GM21619 (cell line): Measurements from ENCODE around the gene KRTAP12-4.
"Not testable (repeated sequence)": the region's sequence is repeated elsewhere in the genome, so short reads cannot be mapped to it uniquely, and the experiment has no call there.

Experiments
- ATAC-seq: cut with Tn5 transposase; IDR thresholded peaks from one replicate; pipeline ENCODE4 v1.9.1; 2021; ENCODE audit not compliant: unreplicated experiment

Gene KRTAP12-4, protein sequence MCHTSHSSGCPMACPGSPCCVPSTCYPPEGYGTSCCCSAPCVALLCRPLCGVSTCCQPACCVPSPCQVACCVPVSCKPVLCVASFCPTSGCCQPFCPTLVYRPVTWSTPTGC

DNA sequence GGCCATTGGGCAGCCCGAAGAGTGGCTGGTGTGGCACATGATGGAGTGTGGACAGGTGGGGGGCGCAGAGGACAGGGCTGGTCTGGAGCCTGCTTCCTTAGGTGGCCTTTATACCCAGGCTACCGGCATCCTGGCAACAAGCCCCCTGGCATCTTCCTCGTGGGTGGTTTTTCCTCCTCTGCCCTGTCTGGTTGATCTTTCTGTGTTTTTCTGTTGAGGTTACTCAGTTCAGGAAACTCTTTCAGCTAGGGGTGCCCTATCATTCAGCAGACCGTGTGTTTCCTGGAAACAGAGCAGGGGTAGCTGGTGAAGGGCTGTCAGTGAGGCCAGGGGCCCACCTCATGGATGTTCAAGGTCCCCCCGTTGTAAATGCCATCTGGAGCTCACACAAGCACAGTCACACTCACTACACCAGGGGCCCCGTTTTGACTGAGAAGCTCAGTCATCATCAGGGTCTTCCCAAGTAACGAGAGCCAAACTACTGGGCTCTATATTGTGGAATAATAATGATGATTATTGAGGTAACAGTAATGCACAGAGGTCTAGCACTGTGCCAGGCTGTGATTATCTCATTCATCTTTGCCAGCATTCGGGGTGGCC, at the start of gene KRTAP12-4:
KRTAP12-4 (minus strand) TSS at position 84 of the 600 bp plus-strand sequence; CDS start at position 39, 45 bp downstream.
- ATAC-seq: no peak

DNA sequence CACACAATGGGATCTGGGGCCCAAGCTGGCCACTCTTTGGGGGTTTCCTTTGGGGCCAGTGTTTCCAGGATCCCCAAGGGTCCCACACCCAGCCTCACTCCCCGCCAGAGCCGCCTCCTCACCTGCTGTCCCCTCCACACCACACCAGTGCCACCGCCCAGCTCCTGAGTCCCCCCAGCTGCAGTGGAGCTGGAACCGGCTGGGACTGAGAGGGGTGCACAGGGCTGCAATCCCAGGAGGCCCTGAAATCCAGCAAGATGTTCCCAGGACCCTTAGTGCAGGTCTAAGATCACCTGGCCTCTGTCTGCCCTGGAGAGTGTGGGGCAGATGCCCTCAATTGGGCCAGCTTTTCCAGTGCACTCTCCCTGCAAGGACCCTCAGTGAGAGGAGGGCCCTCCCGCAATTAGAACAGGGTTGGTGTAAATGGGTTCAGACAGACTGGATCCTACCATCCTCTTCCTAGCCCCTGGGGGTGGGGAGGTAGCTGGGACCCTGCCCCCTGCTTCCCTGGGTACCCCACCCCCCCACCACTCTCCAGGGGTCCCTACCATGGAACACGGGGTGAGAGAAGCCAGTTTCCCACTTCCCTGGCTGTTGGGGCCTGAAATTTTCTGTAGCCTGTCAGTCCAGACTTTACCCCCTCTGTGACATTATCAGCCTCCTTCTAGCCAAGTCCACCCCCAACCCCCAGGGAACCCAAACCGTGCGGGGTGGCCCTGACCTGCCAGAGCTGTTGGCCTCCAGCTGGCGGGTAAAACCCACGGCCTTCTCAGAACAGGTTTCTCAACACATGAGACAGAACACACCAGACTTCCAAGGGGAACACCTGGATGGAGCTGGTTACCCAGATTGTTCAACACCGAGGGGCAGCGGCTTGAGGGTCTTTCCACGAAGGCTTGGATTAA, 49.5 kb upstream of the KRTAP12-4 start:
- no peak for ATAC-seq

DNA sequence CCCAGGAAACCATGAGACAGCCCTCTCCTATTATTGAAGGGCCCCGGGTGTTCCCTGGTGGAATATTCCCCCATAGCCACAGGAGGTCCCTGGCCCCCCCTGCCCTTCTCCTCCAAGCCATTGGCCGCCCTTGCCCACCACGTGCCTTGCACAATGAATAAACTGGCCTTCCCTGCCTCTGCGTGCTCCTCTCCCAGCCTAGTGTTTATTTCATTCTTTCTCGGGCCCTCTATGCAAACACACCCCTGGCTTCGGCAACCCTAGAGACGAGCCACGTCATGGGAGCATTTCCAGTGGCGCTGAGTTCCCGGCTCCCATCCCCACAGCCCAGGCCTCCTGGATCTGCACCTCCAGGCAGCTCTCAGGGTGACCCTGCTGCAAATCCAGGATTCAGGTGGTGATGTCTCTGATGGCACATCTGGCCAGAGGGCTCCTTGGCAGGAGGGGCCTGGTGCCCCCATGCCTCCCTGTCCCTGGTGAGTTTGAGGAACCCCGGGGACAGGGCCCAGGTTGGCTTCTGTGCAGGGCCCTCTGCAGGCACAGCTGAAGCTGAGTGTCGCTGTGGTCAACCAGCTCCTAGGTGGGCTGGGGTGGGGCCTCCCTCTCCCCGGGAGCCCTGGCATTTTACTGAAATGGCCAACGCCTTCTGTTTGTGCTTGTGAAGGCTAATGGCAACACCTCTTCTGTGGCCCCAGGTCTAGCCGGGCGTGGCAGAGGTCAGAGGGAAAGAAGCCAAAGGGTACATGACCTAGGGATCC, 48.7 kb upstream of the KRTAP12-4 start:
- no peak for ATAC-seq

DNA sequence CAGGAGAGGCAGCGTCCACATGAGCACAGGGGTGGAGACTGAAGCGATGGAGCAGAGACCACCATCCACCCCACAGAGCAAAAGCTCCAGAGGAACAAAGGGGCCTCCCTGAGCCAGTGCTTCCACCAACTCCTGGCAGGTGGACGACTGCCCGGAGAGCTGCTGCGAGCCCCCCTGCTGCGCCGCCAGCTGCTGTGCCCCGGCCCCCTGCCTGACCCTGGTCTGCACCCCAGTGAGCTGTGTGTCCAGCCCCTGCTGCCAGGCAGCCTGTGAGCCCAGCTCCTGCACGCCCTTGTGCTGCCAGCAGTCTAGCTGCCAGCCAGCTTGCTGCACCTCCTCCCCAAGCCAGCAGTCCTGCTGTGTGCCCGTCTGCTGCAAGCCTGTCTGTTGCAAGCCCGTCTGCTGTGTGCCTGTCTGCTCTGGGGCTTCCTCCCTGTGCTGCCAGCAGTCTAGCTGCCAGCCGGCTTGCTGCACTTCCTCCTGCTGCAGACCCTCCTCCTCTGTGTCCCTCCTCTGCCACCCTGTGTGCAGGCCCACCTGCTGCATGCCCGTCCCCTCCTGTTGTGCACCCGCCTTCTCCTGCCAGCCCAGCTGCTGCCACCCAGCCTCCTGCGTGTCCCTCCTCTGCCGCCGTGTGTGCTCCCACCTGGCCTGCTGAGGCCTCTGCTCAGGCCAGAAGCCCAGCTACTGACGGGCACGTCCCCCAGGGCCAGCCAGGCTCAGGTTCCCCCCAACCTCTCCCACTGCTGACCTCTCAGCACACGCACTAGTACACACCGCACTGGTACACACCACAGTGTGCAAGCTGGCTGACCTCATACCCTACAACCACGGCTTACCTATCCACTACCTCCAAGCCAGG, 47.9 kb upstream of the KRTAP12-4 start:
- ATAC-seq: no peak

DNA sequence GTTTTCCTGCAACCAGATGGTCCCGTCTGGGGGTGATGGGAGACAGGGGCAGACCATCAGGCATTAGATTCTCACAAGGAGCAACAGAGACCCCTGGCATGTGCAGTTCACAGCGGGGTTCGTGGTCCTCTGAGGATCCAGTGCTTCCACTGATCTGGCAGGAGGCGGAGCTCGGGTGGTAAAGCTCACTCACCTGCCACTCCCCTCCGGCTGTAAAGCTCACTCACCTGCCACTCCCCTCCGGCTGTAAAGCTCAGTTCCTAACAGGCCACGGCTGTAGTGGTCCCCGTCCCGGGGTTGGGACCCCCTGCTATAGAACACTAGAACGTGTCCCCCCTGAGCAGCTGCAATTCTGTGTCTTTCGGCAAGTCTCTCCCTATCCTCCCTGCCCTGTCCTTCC, 47.1 kb upstream of the KRTAP12-4 start:
- no peak for ATAC-seq

DNA sequence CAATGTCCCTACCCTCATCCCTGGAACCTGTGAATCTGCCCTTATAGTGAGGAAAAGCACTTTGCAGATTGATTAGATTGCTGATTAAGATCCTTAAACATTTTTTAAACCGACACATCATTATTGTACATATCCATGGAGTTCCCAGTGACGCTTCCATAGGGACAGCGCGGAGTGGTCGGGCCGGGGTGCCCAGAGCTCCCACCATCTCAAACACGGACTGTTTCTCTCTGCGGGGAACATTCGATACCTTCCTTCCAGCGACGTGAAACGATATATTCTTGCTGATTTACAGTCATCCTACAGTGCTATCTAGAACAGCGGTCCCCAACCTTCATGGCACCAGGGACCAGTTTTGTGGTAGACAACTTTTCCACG, 46.6 kb upstream of the KRTAP12-4 start:
- no peak for ATAC-seq

DNA sequence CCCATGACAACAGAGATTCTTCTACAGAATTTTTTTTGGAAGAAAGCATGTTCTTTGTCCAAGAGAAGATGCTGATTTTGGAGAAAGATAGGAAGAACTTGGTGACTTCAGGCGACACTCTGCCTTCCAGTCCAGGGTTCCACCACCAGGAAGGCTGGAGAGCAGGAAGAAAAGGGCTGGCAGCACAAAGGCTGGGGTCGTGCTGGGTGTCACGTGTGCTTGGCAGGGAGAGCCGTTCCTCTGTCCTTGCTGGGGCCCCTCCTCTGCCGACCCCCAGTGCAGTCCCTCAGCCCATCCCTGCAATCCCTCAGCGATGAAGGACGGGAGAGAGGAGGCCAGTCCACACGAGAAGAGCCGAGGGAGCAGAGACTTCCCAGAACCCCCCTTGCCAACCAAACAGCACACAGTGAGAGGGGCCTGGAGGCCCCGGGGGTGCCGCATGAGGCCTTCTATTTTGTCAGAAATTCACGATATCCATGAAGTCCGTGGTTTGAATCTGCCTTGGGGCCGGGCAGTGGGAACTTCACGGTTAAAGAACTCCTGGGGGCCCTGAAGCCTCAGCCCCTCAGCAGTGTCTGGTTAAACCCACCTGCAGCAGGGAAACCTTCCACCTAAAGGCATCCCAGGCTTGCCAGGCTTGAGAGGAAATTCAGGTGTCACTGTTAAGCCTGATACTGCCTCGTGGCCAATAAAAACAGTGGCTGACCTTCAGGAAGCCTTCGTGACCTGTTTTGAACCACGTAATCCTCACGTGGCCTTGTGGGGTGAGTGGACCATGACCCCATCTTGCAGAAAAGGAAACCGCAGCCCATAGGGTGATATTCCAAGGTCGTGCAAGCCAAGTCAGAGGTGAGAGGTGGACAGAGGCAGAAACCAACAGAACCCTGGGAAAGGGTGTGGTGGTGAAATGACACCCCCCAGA, 45.9 kb upstream of the KRTAP12-4 start:
- ATAC-seq: no peak

DNA sequence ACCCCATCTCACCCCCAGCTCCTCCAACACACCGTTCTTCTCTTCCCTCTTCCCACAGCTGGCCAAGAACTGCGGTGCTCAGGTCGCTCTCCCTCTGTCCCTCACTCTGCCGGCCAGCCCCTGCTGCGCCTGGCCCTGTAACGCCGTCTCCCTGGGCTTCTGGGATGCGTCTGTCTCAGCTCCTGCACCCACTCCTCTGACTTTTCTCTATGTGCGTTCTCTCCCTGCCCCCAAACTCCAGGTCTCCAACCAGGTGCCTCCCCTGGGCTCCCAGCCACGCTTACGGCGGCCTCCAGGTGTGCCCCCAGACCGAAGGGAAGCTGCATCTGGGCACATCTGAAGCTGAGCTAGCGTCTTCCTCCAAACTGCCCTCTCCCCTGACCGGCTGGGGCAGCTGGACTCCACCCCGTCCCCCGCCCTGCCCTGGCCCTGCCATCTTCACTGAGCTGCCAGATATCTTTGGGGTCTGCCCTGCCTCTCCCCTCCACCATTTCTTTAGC, 45.1 kb upstream of the KRTAP12-4 start:
- no peak for ATAC-seq

DNA sequence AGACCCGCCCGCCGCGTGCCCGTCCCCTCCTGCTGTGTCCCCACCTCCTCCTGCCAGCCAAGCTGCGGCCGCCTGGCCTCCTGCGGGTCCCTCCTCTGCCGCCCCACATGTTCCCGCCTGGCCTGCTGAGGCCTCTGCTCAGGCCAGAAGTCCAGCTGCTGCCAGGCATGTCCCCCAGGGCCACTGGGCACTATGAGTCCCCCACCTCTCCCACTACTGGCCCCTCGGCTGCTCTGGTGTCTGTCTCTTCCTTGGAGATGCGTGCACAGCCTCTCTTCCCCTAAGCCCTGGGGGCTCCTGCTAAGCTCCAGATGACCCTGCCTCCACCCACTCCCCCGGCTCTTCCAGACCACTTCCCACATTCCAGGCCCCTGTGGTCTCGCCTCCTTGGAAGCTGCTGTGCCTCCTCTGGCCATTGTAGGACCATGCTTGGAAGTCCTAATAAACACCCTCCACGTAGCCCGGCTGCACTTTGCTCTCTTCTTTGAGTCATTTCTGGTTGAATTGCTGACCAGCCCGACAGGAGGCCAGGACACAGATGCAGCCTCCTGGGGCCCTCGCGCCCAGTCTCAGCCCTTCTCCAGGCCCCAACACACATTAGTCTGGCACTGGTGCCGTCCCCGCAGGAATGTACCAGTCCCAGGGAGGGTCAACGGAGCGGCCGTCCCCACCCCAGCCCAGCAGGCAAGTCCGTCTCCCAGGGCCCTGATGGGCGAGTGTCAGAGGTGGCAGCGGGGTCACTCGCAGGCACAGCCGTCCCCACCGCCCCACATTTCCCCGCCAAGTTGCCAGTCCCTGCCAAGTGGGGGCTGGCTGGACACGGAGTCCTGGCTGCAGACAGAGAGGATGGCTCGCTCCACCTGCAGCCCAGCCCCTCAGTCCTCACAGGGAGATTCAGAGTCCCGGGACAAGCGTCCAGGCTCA, 43.6 kb upstream of the KRTAP12-4 start:
- ATAC-seq: no peak

DNA sequence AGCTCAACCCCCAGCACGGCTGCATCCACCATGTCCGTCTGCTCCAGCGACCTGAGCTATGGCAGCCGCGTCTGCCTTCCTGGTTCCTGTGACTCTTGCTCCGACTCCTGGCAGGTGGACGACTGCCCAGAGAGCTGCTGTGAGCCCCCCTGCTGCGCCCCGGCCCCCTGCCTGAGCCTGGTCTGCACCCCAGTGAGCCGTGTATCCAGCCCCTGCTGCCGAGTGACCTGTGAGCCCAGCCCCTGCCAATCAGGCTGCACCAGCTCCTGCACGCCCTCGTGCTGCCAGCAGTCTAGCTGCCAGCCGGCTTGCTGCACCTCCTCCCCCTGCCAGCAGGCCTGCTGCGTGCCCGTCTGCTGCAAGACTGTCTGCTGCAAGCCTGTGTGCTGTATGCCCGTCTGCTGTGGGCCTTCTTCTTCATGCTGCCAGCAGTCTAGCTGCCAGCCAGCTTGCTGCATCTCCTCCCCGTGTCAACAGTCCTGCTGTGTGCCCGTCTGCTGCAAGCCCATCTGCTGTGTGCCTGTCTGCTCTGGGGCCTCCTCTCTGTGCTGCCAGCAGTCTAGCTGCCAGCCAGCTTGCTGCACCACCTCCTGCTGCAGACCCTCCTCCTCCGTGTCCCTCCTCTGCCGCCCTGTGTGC, 42.8 kb upstream of the KRTAP12-4 start, which contains the start of gene KRTAP10-12:
KRTAP10-12 (plus strand) TSS at position 1 of the 639 bp plus-strand sequence; CDS start at position 31, 30 bp downstream.
- not testable (repeated sequence) for ATAC-seq

DNA sequence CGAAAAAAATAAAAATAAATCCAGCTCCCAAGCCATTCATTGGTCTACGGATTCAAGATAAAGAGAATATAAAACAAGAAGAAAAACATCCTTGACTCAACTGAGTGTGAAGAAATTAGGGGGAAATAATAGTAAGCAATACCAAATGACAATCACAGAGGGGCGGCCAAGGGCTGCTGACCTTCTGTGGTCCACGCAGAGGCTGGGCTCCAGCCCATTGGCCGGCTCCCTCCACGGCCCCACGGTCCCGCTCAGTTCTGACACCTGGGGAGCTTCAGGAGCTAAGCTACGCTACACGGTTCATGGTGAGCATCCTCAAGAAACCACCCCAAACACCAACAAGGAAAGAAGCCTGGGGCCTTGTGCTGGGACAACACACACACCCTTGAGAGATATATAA, 42.1 kb upstream of the KRTAP12-4 start:
- ATAC-seq: no peak

DNA sequence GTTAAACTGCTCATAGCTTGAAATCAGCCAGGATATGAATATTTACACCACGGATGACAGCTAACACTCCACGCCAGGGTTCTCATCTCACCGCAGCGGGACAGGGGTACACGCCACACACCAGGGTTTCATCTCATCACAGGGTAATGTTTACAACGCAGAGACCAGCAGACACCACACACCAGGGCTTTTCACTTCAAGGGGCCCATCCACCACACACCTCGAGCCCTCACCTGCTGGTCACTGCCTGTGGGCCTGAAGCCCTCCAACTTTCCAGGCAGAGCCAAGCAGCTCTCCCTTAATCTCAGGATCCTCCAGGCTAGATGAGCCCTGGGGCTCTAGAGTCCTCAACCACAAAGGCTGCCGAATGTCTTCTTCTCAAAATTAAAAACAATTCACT, 41.2 kb upstream of the KRTAP12-4 start:
- ATAC-seq: no peak

DNA sequence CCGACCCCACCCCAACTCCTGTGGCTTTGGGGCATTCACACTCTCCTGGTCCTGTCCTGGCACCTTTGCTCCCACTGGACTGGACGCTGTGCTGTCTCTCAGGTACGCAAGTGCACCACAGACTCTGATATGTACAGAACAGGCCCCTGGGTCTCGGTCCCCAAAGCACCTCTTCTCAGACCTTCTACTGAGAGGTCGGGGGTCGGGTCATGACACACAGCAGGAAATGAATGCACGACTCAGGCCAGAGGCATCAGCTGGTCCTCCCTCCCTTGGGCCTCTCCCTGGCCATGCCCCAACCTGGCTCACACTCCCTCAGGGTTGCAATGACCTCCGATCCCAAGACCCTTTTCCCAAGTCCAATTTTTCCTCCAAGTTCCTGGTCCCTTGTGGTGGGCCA, 40.7 kb upstream of the KRTAP12-4 start:
- ATAC-seq: no peak

DNA sequence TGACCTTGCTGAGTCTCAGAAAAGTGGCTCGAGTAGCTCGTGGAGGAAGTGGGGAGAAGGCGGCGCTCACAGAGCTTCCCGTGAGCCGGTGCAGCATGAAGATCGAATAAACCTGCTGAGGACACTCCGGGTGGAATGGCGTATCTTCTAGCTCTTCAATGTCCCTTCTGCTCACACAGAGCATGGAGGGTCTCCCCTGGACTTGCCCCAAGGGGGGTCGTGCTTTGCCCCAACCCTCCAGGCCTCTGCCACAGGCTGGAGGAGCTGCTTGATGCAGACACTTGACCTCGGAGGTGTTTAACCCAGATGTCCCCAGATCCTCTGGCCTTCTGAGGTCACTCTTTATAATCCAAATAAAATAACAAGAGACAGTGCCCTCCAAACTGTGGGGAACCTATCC, 40.3 kb upstream of the KRTAP12-4 start:
- no peak for ATAC-seq

DNA sequence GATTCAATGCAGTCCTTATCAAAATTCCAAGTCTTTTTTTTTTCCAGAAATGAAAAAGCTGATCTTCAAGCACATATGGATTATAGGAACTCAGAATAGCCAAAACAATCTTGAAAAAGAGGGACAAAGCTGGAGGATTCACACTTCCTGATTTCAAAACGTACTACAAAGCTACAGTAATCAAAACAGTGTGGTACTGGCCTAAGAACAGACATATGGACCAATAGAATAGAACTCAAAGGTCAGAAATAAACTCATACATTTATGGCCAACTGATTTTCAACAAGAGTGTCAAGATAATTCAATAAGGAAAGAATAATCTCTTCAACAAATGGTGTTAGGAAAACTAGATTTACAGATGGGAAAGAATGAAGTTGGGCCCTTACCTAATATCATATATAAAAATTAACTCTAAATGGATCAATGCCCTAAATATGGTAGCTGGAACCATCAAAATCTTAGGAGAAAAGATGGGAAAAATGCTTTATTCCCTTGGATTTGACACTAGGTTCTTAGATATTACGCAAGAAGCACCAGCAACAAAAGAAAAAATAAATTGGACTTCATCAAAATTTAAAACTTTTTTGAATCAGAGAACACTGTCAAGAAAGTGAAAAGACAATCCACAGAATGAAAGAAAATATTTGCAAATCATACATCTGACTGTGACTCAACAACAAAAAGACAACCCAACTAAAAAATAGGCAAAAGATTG, 38.5 kb upstream of the KRTAP12-4 start:
- no peak for ATAC-seq

DNA sequence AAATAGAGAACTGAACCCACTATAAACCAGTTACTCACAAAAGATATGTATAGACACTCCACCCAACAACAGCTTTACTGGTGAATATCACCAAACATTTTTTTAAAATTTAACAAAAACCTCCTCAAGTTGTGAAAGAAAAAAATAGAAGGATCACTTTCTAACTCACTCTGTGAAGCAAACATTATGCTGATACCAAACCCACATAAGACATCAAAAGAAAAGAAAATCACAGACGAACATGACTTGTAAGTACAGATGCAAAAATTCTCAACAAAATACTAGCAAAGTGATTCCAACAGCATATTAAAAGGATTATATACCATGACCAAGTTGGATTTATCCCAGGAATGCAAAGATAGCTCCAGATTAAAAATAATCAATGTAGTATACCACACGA, 37.2 kb upstream of the KRTAP12-4 start:
- no peak for ATAC-seq

DNA sequence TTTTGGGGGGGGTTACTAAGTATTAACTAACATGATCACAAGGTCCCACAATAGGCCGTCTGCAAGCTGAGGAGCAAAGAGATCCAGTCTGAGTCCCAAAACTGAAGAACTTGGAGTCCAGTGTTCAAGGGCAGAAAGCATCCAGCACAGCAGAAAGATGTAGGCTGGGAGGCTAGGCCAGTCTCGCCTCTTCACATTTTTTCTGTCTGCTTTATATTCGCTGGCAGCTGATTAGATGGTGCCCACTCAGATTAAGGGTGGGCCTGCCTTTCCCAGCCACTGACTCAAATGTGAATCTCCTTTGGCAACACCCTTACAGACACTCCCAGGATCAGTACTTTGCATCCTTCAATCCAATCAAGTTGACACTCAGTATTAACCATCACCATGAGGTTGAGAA, 35.3 kb upstream of the KRTAP12-4 start:
- ATAC-seq: not testable (repeated sequence)
